BLaER1 (cell line): ENCODE data around the gene TBRG1.
A peak's percentile ranks its signal among the peaks of the same experiment; 100 is the strongest.

Experiments used
- H3K27ac ChIP-seq: shearing (Covaris generic); formaldehyde crosslinking; 2 replicates; pipeline ENCODE4 v1.8.1; 2022
- H3K27me3 ChIP-seq: shearing (Covaris generic); formaldehyde crosslinking; 2 replicates; pipeline ENCODE4 v1.8.1; 2022
- H3K36me3 ChIP-seq: shearing (Covaris generic); formaldehyde crosslinking; 2 replicates; pipeline ENCODE4 v1.8.1; 2022
- H3K4me1 ChIP-seq: shearing (Covaris generic); formaldehyde crosslinking; 2 replicates; pipeline ENCODE4 v1.8.1; 2022
- H3K4me2 ChIP-seq: shearing (Covaris generic); formaldehyde crosslinking; 2 replicates; pipeline ENCODE4 v1.8.1; 2022
- H3K4me3 ChIP-seq: shearing (Covaris generic); formaldehyde crosslinking; 2 replicates; pipeline ENCODE4 v1.8.1; 2022
- H3K9ac ChIP-seq: shearing (Covaris generic); formaldehyde crosslinking; 2 replicates; pipeline ENCODE4 v1.8.1; 2022
- H3K9me3 ChIP-seq: shearing (Covaris generic); formaldehyde crosslinking; 2 replicates; pipeline ENCODE4 v1.8.1; 2022
- H4K20me1 ChIP-seq: shearing (Covaris generic); formaldehyde crosslinking; 2 replicates; pipeline ENCODE4 v1.8.1; 2022
- Cebpa-rat ChIP-seq: shearing (Covaris generic); IDR thresholded peaks from 2 replicates; pipeline ENCODE4 v1.8.1; 2022

TBRG1 gene, protein sequence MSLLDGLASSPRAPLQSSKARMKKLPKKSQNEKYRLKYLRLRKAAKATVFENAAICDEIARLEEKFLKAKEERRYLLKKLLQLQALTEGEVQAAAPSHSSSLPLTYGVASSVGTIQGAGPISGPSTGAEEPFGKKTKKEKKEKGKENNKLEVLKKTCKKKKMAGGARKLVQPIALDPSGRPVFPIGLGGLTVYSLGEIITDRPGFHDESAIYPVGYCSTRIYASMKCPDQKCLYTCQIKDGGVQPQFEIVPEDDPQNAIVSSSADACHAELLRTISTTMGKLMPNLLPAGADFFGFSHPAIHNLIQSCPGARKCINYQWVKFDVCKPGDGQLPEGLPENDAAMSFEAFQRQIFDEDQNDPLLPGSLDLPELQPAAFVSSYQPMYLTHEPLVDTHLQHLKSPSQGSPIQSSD

DNA sequence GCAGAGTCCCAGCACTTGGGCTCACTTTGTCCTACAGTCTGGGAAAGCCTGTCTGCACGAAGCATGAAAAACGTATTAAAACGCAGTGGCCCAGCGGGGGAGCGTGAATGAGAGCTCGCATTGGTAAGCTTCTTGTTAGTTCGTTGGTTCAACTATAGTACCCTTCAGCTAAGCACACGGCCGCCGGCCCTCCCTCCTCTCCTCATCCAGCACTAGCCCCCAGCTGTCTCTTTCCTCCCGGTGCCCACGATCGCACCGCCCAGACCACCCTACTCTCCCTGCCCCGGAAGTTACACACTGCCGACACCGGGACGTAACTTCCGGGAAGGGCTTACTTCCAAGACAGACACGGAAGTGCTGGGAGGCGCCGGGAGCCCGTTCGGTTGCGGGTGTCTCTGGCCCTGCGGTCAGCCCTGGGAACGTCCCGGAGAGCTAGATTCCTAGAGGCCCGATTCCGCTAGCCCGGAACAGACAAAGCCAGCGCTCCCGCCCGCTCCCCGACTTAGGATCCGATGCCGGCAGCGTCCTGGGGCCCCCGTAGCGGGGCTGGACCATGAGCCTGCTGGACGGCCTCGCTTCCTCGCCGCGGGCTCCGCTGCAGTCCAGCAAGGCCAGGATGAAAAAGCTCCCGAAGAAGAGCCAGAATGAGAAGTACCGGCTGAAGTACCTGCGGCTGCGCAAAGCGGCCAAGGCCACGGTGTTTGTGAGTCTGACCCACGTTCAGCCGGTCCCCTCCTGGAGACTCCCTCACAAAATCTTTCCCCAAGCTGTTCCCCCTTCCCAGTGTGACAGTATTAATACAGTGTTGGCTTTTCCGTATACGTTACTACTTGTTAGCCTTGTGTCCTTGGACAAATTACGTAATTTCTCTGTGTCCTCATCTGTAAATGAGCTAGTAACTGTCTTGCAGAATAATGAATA is at the start of gene TBRG1:
Gene TBRG1, plus strand, starts transcription at position 334 of the 921 bp plus-strand sequence. Its CDS starts 220 bp downstream, at position 554.
- peaks cover 34% of the 10 kb centered on the region for H3K36me3 ChIP-seq
- TF ChIP-seq Cebpa-rat = no peak
- peak within 1 kb of the TSS; percentile 92 for H3K27ac ChIP-seq
- H3K27me3 ChIP-seq = no peaks in the 10 kb centered on the region
- H4K20me1 ChIP-seq = peaks cover 44% of the 10 kb centered on the region
- H3K4me3 ChIP-seq = peak within 1 kb of the TSS; percentile 93
- peak within 1 kb of the TSS; percentile 92 for H3K4me2 ChIP-seq
- peaks cover 22% of the 10 kb centered on the region for H3K4me1 ChIP-seq
- no peaks in the 10 kb centered on the region for H3K9me3 ChIP-seq
- peak within 1 kb of the TSS; percentile 96 for H3K9ac ChIP-seq

DNA sequence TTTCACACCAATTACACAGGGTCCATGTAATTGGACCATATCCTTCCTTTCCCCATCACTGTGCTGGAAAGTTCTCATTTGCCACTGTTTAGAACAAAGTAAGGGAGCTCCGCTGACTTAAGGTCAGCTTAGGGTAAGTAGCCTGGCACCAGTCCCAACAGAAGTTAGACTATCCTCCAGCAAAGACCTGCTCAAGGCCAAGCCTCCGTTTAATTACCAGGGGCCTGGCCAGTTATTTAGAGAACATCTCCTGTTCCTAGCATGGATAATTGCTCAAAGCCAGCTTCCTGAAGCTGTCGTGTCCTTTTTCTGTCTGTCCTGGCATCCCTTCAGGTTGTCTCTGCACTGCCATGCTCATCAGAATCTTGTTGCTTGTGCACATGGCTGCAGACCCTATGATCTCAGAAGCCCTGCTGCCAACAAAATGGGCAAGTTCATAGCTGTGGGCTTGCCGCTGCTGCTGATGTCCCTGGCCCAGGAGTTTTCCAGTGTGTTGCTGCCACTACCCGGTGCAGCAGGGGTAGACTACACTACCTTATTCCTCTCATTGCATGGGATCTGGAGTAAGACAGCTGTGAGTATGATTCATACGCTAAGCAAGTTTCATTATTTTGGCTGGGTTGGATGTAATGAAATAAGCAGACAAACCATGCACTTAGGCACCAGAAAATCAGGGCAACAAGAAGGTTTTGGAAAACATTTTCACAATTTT is 44.8 kb upstream of the TBRG1 start:
- H3K36me3 ChIP-seq = no peaks in the 10 kb centered on the region
- TF ChIP-seq Cebpa-rat = no peak
- H3K27ac ChIP-seq = no peak overlapping the region

DNA sequence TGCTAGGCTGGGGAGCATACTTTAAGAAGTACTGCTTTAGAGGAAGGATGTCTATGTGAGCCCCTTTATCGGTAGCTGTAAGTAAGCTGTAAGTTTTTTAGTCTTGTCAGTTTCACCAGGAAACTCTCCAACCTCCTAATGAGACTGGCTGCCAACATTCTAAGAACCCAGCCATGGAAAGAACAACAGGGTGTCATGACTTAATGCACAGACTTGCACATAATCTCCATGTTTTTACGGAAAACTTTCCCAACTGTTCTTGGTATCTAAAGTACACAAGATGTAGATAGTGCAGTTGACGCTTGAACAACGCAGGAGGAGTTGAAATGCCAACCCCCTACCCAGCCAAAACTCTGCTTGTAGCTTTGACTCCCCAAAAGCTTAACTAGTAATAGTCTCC is 43.9 kb upstream of the TBRG1 start:
- no peaks in the 10 kb centered on the region for H3K9me3 ChIP-seq
- no peaks in the 10 kb centered on the region for H3K36me3 ChIP-seq
- TF ChIP-seq Cebpa-rat = no peak
- H3K4me2 ChIP-seq = no peak overlapping the region
- no peaks in the 10 kb centered on the region for H3K27me3 ChIP-seq
- H4K20me1 ChIP-seq = no peaks in the 10 kb centered on the region
- no peak overlapping the region for H3K9ac ChIP-seq
- no peak overlapping the region for H3K4me3 ChIP-seq
- no peaks in the 10 kb centered on the region for H3K4me1 ChIP-seq
- no peak overlapping the region for H3K27ac ChIP-seq

More for the DNA sequence above, 44.8 kb upstream of the TBRG1 start:
- Histone ChIP-seq H3K4me2 (no peak overlapping the region), H3K9ac (no peak overlapping the region), H4K20me1 (no peaks in the 10 kb centered on the region), H3K9me3 (no peaks in the 10 kb centered on the region), H3K27me3 (no peaks in the 10 kb centered on the region), H3K4me1 (no peaks in the 10 kb centered on the region), H3K4me3 (no peak overlapping the region)

DNA sequence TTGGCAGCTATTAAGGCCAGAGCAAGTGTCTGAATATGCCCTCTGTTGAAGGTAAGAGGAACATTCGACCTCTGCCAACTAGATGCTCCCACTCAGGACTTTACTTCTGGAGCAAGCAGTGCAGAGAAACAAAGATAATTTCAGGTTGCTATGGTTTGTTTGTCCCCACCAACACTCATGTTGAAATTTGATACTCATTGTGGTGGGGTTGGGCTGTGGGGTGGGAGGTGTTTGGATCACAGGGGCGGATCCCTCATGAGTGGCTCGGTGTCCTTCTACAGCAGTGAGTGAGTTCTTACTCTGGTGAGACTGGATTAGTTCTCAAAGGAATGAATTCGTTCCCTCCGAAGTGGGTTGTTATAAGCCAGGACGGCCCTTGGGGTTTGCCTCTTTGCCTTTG is 40.8 kb upstream of the TBRG1 start:
- no peaks in the 10 kb centered on the region for H4K20me1 ChIP-seq
- no peak overlapping the region for H3K27ac ChIP-seq
- no peak overlapping the region for H3K9ac ChIP-seq
- H3K4me2 ChIP-seq = no peak overlapping the region
- no peak for TF ChIP-seq Cebpa-rat
- no peaks in the 10 kb centered on the region for H3K36me3 ChIP-seq
- no peaks in the 10 kb centered on the region for H3K4me1 ChIP-seq
- H3K9me3 ChIP-seq = no peaks in the 10 kb centered on the region
- no peaks in the 10 kb centered on the region for H3K27me3 ChIP-seq
- H3K4me3 ChIP-seq = no peak overlapping the region

DNA sequence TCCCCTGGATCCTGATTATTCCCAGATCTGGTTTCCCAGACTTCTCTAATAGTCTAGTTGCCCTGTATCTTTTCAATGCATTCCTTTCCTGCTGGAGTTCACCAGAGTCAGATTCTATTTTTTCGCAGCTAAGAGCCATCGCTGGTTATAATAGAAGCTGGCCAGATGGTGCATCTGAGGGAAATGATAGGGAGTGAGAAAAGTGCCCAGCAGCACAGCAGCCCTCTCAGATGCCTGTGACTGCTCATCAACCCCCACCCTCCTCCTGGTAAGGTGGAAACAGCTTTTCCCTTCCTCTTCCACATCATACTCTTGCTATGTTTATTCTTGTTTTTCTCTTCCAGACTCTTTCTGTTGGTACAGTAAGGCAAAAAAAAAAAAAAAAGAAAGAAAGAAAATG is 40.1 kb upstream of the TBRG1 start:
- Histone ChIP-seq H4K20me1 (no peaks in the 10 kb centered on the region), H3K9me3 (no peaks in the 10 kb centered on the region), H3K27ac (no peak overlapping the region), H3K36me3 (no peaks in the 10 kb centered on the region), H3K4me3 (no peak overlapping the region), H3K4me2 (no peak overlapping the region), H3K4me1 (no peaks in the 10 kb centered on the region), H3K27me3 (no peaks in the 10 kb centered on the region), H3K9ac (no peak overlapping the region)
- TF ChIP-seq Cebpa-rat = no peak

DNA sequence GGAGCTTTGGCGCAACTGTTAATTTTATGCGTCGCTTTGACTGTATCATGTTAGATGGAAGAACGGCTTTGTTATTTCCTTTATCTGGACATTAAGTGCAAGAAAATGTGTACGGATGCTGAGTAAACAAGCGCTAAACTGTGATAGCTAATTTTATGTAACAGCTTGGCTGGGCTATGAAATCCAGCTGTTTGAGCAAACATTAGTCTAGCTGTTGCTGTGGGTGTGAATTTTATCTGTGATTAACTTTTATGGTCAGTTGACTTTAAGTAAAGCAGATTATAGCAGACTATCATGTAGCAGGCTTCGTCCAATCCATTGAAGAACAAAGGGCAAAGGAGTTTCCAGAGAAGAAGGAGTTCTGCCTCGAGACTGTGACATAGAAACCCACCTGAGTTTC is 38.9 kb upstream of the TBRG1 start:
- H3K4me2 ChIP-seq = no peak overlapping the region
- no peak overlapping the region for H3K27ac ChIP-seq
- no peaks in the 10 kb centered on the region for H4K20me1 ChIP-seq
- no peaks in the 10 kb centered on the region for H3K27me3 ChIP-seq
- H3K9ac ChIP-seq = no peak overlapping the region
- no peaks in the 10 kb centered on the region for H3K4me1 ChIP-seq
- no peak for TF ChIP-seq Cebpa-rat
- no peak overlapping the region for H3K4me3 ChIP-seq
- no peaks in the 10 kb centered on the region for H3K9me3 ChIP-seq
- H3K36me3 ChIP-seq = no peaks in the 10 kb centered on the region

DNA sequence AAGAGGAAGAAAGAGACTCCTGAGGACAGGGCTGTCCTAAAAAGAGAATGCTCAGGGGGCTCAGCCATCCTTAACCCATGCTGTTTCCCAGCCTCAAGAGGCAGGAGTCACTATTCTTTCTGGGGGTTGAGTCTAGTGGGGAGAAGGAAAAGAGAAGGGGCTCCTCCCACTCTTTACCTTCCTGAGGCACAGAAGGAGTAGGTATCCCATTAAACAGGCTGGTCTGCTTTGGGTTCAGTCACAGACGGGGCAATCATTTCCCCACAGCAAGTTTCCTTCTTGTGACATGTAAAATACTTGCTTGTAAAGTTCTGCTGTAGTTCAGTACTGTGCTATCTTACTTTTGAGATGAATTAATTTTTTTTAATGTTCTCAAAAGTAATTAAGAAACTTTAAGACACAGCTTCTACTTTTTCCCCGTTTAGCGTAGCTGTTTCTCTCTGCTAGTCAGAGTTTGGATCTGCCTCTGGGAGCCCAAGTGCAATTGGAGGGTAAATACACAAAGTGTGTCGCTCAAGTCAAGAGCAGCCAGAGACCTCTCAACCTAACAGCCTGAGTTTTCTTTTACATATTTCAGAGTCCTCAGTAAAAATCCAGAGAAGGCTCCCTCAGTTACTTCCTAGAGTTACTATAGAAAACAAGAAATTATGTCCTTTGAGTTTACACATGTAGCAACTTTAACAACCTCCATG is 37.8 kb upstream of the TBRG1 start:
- Histone ChIP-seq H3K4me3 (no peak overlapping the region), H3K4me2 (no peak overlapping the region), H3K27me3 (no peaks in the 10 kb centered on the region), H4K20me1 (no peaks in the 10 kb centered on the region), H3K9ac (no peak overlapping the region), H3K36me3 (no peaks in the 10 kb centered on the region), H3K4me1 (no peaks in the 10 kb centered on the region), H3K27ac (no peak overlapping the region), H3K9me3 (no peaks in the 10 kb centered on the region)
- TF ChIP-seq Cebpa-rat = no peak

DNA sequence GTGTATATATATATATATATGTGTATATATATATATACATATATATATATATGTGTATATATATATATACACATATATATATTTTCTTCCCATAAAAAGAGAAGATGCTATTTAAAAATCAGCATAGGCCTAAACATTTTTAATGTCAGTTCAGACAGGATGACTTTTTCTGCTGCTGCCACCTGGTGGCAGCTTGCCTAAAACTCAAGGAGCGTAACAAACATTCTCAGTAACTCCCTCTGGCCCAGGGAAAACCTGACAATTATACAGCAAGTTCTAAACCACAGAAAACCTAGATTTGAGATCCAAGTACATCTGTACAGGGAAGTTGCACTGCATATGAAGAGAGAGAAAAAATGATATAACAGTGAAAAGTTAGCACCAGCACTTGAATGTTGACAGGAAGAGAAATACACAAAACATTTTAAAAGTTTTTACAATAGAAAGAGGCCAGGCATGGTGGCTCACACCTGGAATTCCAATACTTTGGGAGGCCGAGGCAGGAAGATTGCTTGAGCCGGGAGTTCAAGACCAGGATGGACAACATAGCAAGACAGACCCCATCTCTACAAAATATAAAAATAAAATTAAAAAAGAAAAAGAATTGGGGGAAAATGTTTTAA is 36.3 kb upstream of the TBRG1 start:
- H4K20me1 ChIP-seq = no peaks in the 10 kb centered on the region
- no peak overlapping the region for H3K27ac ChIP-seq
- no peak overlapping the region for H3K4me2 ChIP-seq
- H3K4me3 ChIP-seq = no peak overlapping the region
- no peak for TF ChIP-seq Cebpa-rat
- no peaks in the 10 kb centered on the region for H3K9me3 ChIP-seq
- H3K4me1 ChIP-seq = no peaks in the 10 kb centered on the region
- H3K27me3 ChIP-seq = no peaks in the 10 kb centered on the region
- no peak overlapping the region for H3K9ac ChIP-seq
- H3K36me3 ChIP-seq = no peaks in the 10 kb centered on the region

DNA sequence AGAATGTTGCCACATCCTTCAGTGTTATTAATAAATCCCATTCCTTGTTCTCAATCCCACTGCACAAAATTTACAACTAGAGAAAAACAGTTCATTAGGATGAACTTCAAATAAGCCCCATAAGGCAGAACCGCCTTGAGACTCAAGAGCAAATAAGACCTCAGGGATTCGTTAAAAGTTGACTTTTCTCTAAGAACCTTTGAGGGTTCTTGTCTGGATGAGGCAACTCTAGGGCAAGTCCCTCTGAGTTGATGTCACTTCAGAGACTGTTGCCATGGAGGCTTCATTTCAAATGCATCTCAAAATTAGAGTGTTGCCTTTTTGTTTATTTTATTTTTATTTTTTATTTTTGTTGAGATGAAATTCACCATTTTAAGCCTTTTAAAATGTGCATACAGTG is 31.2 kb upstream of the TBRG1 start:
- no peak overlapping the region for H3K27ac ChIP-seq
- H3K9ac ChIP-seq = no peak overlapping the region
- H3K36me3 ChIP-seq = no peaks in the 10 kb centered on the region
- no peak for TF ChIP-seq Cebpa-rat
- no peaks in the 10 kb centered on the region for H3K27me3 ChIP-seq
- no peaks in the 10 kb centered on the region for H3K9me3 ChIP-seq
- no peaks in the 10 kb centered on the region for H4K20me1 ChIP-seq
- no peaks in the 10 kb centered on the region for H3K4me1 ChIP-seq
- no peak overlapping the region for H3K4me2 ChIP-seq
- H3K4me3 ChIP-seq = no peak overlapping the region
